Endothelial cell of umbilical vein (primary cell): ENCODE results near the gene MMP2. TPM values are rescaled to one million over a fixed set of nuclear protein-coding genes. Genes with fewer than 3 reads are reported as not detected.

ENCODE experiments used
- BruUV-seq: library from RNA; stranded (reverse); fragments of 400-500 nt; replicated peaks from 2 replicates; lab custom pipeline; 2021; lab: Mats Ljungman, UMichigan
- CTCF ChIA-PET: fragments of 300-600, 350-600 bp; sonication (Branson Sonifier 250); formaldehyde crosslinking; loops from one replicate; lab custom pipeline; 2021; ENCODE audit warnings: antibody characterized with exemption, inconsistent platforms; lab: Charles Lee
- POLR2A ChIA-PET: fragments of 300-600, 350-600 bp; sonication (Branson Sonifier 250); formaldehyde crosslinking; loops from one replicate; lab custom pipeline; 2021; ENCODE audit warnings: antibody characterized with exemption, inconsistent platforms; lab: Charles Lee
- DNase-seq: peaks from one replicate; pipeline ENCODE4 v3.0.0-alpha.2; 2011; ENCODE audit warnings: low read depth, low spot score
- FAIRE-seq: peaks from 2 replicates; lab custom pipeline; 2011; peaks lifted over from hg19 to GRCh38; lab: Jason Lieb, UNC
- H2AFZ ChIP-seq: 2 replicates; pipeline ENCODE4 v1.6.0; 2012; ENCODE audit warnings: low read depth, low read length, control low read depth, inconsistent platforms
- H3K27ac ChIP-seq: 2 replicates; pipeline ENCODE4 v1.5.1; 2011; ENCODE audit warnings: low read depth, mild to moderate bottlenecking, control low read depth, low read length, moderate library complexity; ENCODE audit not compliant: insufficient read depth
- H3K27me3 ChIP-seq, 2 experiments: 2 replicates each; pipeline versions ENCODE4 v1.6.0 to v1.6.1; 2011; ENCODE audit warnings: low read length in 2 of 2, mixed read lengths in 1 of 2; ENCODE audit not compliant: control insufficient read depth in 2 of 2, insufficient read depth in 2 of 2
- H3K36me3 ChIP-seq, 2 experiments: 2 replicates in 1 of 2; 3 replicates in 1 of 2; pipeline ENCODE4 v1.5.1; 2011; ENCODE audit warnings: low read length in 2 of 2, mild to moderate bottlenecking in 1 of 2, moderate library complexity in 1 of 2; ENCODE audit not compliant: control insufficient read depth in 2 of 2, insufficient read depth in 2 of 2; ENCODE audit errors: extremely low read depth in 1 of 2
- H3K4me1 ChIP-seq: 3 replicates; pipeline ENCODE4 v1.5.1; 2011; ENCODE audit warnings: mild to moderate bottlenecking, low read length; ENCODE audit not compliant: control insufficient read depth, insufficient read depth; ENCODE audit errors: extremely low read depth
- H3K4me2 ChIP-seq: 2 replicates; pipeline ENCODE4 v1.6.1; 2011; ENCODE audit warnings: low read length, control low read depth, mixed read lengths; ENCODE audit not compliant: insufficient read depth
- H3K4me3 ChIP-seq, 3 experiments: fragments of 200-600 bp in 1 of 3; sonication (generic), shearing (Covaris generic) in 1 of 3; replicated peaks in 1 of 3; 2 replicates each; pipeline ENCODE4 v1.5.1; 2011 to 2016; ENCODE audit warnings: control low read depth in 3 of 3, low read length in 3 of 3, mild to moderate bottlenecking in 2 of 3, inconsistent platforms in 1 of 3, low read depth in 1 of 3, moderate library complexity in 1 of 3; ENCODE audit not compliant: insufficient read depth in 1 of 3
- H3K79me2 ChIP-seq: 2 replicates; pipeline ENCODE4 v1.6.0; 2012; ENCODE audit warnings: low read length, inconsistent platforms; ENCODE audit not compliant: control insufficient read depth, insufficient read depth
- H3K9ac ChIP-seq: replicated peaks from 2 replicates; pipeline ENCODE3; 2011; ENCODE audit warnings: low read length, control low read depth; ENCODE audit not compliant: insufficient read depth; ENCODE audit errors: extremely low read depth
- H3K9me1 ChIP-seq: replicated peaks from 3 replicates; pipeline ENCODE4 v1.6.0; 2011; ENCODE audit warnings: mild to moderate bottlenecking, low read length; ENCODE audit not compliant: control insufficient read depth, insufficient read depth; ENCODE audit errors: extremely low read depth
- H3K9me3 ChIP-seq: replicated peaks from 2 replicates; pipeline ENCODE4 v1.5.1; 2012; ENCODE audit warnings: low read length, inconsistent platforms; ENCODE audit not compliant: control insufficient read depth, insufficient read depth
- H4K20me1 ChIP-seq: replicated peaks from 2 replicates; pipeline ENCODE3; 2011; ENCODE audit warnings: mild to moderate bottlenecking, low read length; ENCODE audit not compliant: control insufficient read depth, insufficient read depth; ENCODE audit errors: extremely low read depth
- CTCF ChIP-seq, 2 donors: IDR thresholded peaks; 1 replicate in 1 of 2; 2 replicates in 1 of 2; pipeline ENCODE4 v1.5.1; 2011; ENCODE audit warnings: low read length in 2 of 2, mild to moderate bottlenecking in 2 of 2, moderate library complexity in 2 of 2, control low read depth in 1 of 2, inconsistent platforms in 1 of 2, low read depth in 1 of 2; ENCODE audit not compliant: insufficient read depth in 1 of 2; ENCODE audit errors: extremely low read depth in 1 of 2
- EZH2 ChIP-seq: IDR thresholded peaks from 2 replicates; pipeline ENCODE4 v1.6.1; 2012; ENCODE audit warnings: borderline replicate concordance, low read depth, mild to moderate bottlenecking, moderate library complexity, low read length, inconsistent platforms; ENCODE audit not compliant: severe bottlenecking
- FOS ChIP-seq: IDR thresholded peaks from 2 replicates; pipeline ENCODE4 v1.6.1; 2011; ENCODE audit warnings: mild to moderate bottlenecking, low read length, moderate library complexity, borderline replicate concordance; ENCODE audit not compliant: insufficient read depth
- GATA2 ChIP-seq: IDR thresholded peaks from 2 replicates; pipeline ENCODE4 v1.7.0; 2011; ENCODE audit warnings: low read depth, mild to moderate bottlenecking, moderate library complexity, mixed read lengths, low read length; ENCODE audit not compliant: insufficient read length, insufficient read depth
- JUN ChIP-seq: IDR thresholded peaks from 2 replicates; pipeline ENCODE4 v1.6.1; 2011; ENCODE audit warnings: borderline replicate concordance, low read depth; ENCODE audit not compliant: insufficient read length, insufficient read depth
- MAX ChIP-seq: IDR thresholded peaks from 2 replicates; pipeline ENCODE4 v1.6.1; 2011; ENCODE audit not compliant: insufficient read depth, insufficient read length
- MYC ChIP-seq: IDR thresholded peaks from one replicate; pipeline ENCODE4 v1.6.1; 2011; ENCODE audit warnings: mild to moderate bottlenecking, low read depth, low read length
- POLR2A ChIP-seq: IDR thresholded peaks from 2 replicates; pipeline ENCODE4 v1.6.1; 2012; ENCODE audit warnings: low read depth, mild to moderate bottlenecking, control low read depth, low read length
- POLR2AphosphoS5 ChIP-seq: IDR thresholded peaks from 2 replicates; pipeline ENCODE4 v1.6.1; 2012; ENCODE audit warnings: low read depth, mild to moderate bottlenecking, control low read depth, low read length, moderate library complexity; ENCODE audit not compliant: insufficient read depth
- dilution Hi-C: fragments of 300-500 bp; cut with MboI; formaldehyde crosslinking; loops from one replicate; pipeline ENCODE4 v1.15.0; 2019; ENCODE audit warnings: low sequenced_read_pairs; ENCODE audit not compliant: extremely low pct_ligation_motif_present
- intact Hi-C: fragments of 100-400 bp; cut with micrococcal nuclease; formaldehyde crosslinking; loops from one replicate; pipeline ENCODE4 v1.10.0; 2022
- polyA plus RNA-seq, 4 experiments: library from polyadenylated mRNA; depleted of rRNA in 3 of 4; stranded (reverse) in 3 of 4; unstranded in 1 of 4; fragments of >200 nt; gene quantifications; 2 replicates each; pipeline versions ENCODE4 v1.2.1 to v1.2.3, GENCODE V29; 2011 to 2012; ENCODE audit warnings: missing spikeins in 1 of 4
- total RNA-seq: library from RNA; stranded (reverse); gene quantifications from 2 replicates; pipeline ENCODE4 v1.2.3, GENCODE V29; 2021

MMP2 gene
- total and polyA plus RNA-seq, 2 donors (not counting 3 experiments of a cell fraction or from before 2014, with no cell fraction given), result 771 to 1,508 TPM

- Histone ChIP-seq H3K9me1 (no peaks in the 10 kb centered on the region), H3K9me3 (no peaks in the 10 kb centered on the region), H3K9ac (no peak overlapping the region), H3K4me2 (no peak overlapping the region), H3K4me1 (no peaks in the 10 kb centered on the region), H3K27me3 (no peaks in the 10 kb centered on the region), H3K79me2 (no peaks in the 10 kb centered on the region), H3K4me3 (no peak overlapping the region), H4K20me1 (no peaks in the 10 kb centered on the region), H2AFZ (no peak overlapping the region), H3K27ac (no peak overlapping the region), H3K36me3 (no peaks in the 10 kb centered on the region)
- intact Hi-C loops (no loop called here), dilution Hi-C loops (no loop called here)
- TF ChIP-seq EZH2 (no peak), FOS (no peak), MAX (no peak), MYC (no peak), JUN (no peak), CTCF (IDR thresholded peaks at IDR 0.05; ENCODE audit: extremely low read depth in 1 of 2, insufficient read depth in 1 of 2, low read depth in 1 of 2, low read length in 2 of 2) (no peak), POLR2AphosphoS5 (no peak), POLR2A (no peak), GATA2 (no peak)
- ChIA-PET CTCF (no interaction called here), POLR2A (no interaction called here)
- no TSS peak for BruUV-seq
- FAIRE-seq (no peak), DNase-seq (no peak)
Measured at GRCh38 chr16:55437625-55438024, 41.4 kb upstream of the MMP2 start.
